HepG2 (cell line): Measurements from ENCODE around the gene CAPG. TPM values are rescaled to one million over a fixed set of nuclear protein-coding genes. Genes with fewer than 3 reads are reported as not detected.

Experiments
- ERF ChIP-seq: IDR thresholded peaks from 2 replicates; pipeline ENCODE4 v1.6.1; 2018; ENCODE audit warnings: missing biosample characterization, missing genetic modification reagents
- JDP2 ChIP-seq: sonication (generic); formaldehyde crosslinking; IDR thresholded peaks from 2 replicates; pipeline ENCODE4 v1.8.1; 2022; ENCODE audit warnings: missing genetic modification reagents, borderline replicate concordance
- LCORL ChIP-seq, 2 experiments: fragments of 450-650 bp in 1 of 2; sonication (generic) in 1 of 2; formaldehyde crosslinking in 1 of 2; IDR thresholded peaks; 2 replicates each; pipeline versions ENCODE4 v1.5.0 to v1.6.1; 2017 to 2020; ENCODE audit warnings: antibody characterized with exemption in 1 of 2, missing genetic modification reagents in 1 of 2
- RERE ChIP-seq: IDR thresholded peaks from 2 replicates; pipeline ENCODE4 v1.6.1; 2016; ENCODE audit warnings: low read depth, missing genetic modification reagents, missing compliant biosample characterization
- WIZ ChIP-seq: sonication (generic); formaldehyde crosslinking; IDR thresholded peaks from 2 replicates; pipeline ENCODE4 v1.5.1; 2020; ENCODE audit warnings: mild to moderate bottlenecking, missing genetic modification reagents
- ZBTB2 ChIP-seq: sonication (generic); formaldehyde crosslinking; IDR thresholded peaks from 2 replicates; pipeline ENCODE4 v1.8.0; 2022; ENCODE audit warnings: low read depth, missing genetic modification reagents
- ZBTB3 ChIP-seq: sonication (generic); formaldehyde crosslinking; IDR thresholded peaks from 2 replicates; pipeline ENCODE4 v1.4.0; 2020; ENCODE audit warnings: low read depth, mild to moderate bottlenecking, moderate library complexity, missing genetic modification reagents, borderline replicate concordance
- ZBTB43 ChIP-seq: sonication (generic); formaldehyde crosslinking; conservative IDR thresholded peaks from 2 replicates; pipeline ENCODE4 v1.4.0; 2020; ENCODE audit warnings: missing genetic modification reagents
- ZC3H4 ChIP-seq: sonication (generic); formaldehyde crosslinking; IDR thresholded peaks from 2 replicates; pipeline ENCODE4 v1.4.0; 2020; ENCODE audit warnings: missing genetic modification reagents, borderline replicate concordance
- ZNF326 ChIP-seq: sonication (generic); formaldehyde crosslinking; IDR thresholded peaks from 2 replicates; pipeline ENCODE4 v1.4.0; 2020; ENCODE audit warnings: missing genetic modification reagents, borderline replicate concordance
- ZNF781 ChIP-seq: sonication (generic); formaldehyde crosslinking; IDR thresholded peaks from 2 replicates; pipeline ENCODE4 v1.5.1; 2020; ENCODE audit warnings: borderline replicate concordance, mild to moderate bottlenecking, missing genetic modification reagents; ENCODE audit errors: not compliant biosample characterization
- ZNF83 ChIP-seq: sonication (generic); formaldehyde crosslinking; IDR thresholded peaks from 2 replicates; pipeline ENCODE4 v1.4.0; 2020; ENCODE audit warnings: missing genetic modification reagents, mild to moderate bottlenecking, borderline replicate concordance
- polyA plus RNA-seq, 8 experiments: library from polyadenylated mRNA; depleted of rRNA in 3 of 8; stranded (reverse) in 7 of 8; unstranded in 1 of 8; fragments of >200 nt; fragmentation: Illumina TruSeq in 4 of 8; extraction: Trizol in 4 of 8; gene quantifications; 2 replicates each; pipeline versions ENCODE4 v1.2.1 to v1.2.3, GENCODE V29; 2011 to 2016; ENCODE audit warnings: low read depth in 4 of 8, missing spikeins in 1 of 8, mixed read lengths in 1 of 8; ENCODE audit not compliant: insufficient read depth in 1 of 8
- total RNA-seq, 5 experiments: library from RNA; depleted of rRNA; stranded (reverse); fragments of >200 nt; fragmentation: Illumina TruSeq; extraction: Trizol; gene quantifications; 2 replicates each; pipeline ENCODE4 v1.2.3, GENCODE V29; 2016; ENCODE audit warnings: low read depth in 1 of 5
- TF ChIP-seq, protein P1 (sequence below): sonication (generic); formaldehyde crosslinking; IDR thresholded peaks from 2 replicates; pipeline ENCODE4 v1.5.1; 2020; ENCODE audit warnings: mild to moderate bottlenecking, missing genetic modification reagents
- TF ChIP-seq, protein P2 (sequence below): IDR thresholded peaks from 2 replicates; pipeline ENCODE4 v1.6.1; 2016; ENCODE audit warnings: low read depth, control low read depth

CAPG gene
- total and polyA plus RNA-seq, 2 of the 13 experiments (the other 11 are each of a cell fraction or from before 2014, with no cell fraction given), result 12.7 to 18.2 TPM

DNA sequence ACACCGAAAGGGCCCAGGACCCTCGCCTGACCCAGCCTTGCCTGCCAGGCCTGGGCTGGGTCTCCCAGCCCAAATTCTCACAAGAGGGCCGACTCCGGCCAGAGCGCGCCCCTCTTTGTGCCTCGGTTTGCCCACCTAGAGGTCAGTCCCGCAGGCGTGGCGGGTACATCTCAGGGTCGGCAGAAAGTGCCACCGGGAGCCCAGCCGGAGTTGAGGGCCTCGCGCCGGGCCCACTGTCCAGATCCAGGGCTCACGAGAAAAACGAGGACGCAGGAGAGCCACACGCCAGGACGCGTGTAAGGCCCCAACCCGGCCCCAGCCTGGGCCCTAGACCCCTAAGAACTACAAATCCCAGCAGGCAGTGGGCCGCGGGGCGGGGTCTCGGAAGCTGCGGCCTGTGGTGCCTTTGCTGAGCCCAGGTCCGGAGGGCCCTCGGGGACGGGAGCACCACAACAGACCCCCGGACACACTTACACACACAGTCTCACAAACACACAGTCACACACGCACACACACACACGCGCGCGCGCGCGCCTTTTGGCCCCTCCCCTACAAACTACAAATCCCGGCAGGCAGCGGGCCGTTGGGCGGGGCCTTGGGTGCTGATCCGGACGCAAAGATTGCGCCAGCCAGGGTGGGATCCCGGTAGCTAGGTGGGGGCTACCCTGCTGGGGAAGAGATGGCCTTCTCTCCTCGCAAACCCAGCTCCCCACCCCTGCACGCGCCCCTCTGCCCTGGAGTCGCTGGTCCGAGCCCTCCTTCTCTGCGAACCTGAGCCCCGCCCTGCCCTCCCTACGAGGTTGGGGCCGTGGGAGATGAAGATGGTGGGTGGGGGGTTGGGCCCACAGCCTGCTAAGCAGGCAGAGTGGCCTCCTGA is 8.2 kb upstream of the CAPG start, which contains the start of gene SH2D6 (continued):
- no peak for TF ChIP-seq RERE (CRISPR knock-in tag)
- TF ChIP-seq ZNF83 (CRISPR knock-in tag), result no peak
- no peak for TF ChIP-seq JDP2 (CRISPR knock-in tag)
- TF ChIP-seq ZNF326 (CRISPR knock-in tag), result no peak
- TF ChIP-seq ZNF781 (CRISPR knock-in tag), result peak; percentile 34
- TF ChIP-seq, protein P1, sequence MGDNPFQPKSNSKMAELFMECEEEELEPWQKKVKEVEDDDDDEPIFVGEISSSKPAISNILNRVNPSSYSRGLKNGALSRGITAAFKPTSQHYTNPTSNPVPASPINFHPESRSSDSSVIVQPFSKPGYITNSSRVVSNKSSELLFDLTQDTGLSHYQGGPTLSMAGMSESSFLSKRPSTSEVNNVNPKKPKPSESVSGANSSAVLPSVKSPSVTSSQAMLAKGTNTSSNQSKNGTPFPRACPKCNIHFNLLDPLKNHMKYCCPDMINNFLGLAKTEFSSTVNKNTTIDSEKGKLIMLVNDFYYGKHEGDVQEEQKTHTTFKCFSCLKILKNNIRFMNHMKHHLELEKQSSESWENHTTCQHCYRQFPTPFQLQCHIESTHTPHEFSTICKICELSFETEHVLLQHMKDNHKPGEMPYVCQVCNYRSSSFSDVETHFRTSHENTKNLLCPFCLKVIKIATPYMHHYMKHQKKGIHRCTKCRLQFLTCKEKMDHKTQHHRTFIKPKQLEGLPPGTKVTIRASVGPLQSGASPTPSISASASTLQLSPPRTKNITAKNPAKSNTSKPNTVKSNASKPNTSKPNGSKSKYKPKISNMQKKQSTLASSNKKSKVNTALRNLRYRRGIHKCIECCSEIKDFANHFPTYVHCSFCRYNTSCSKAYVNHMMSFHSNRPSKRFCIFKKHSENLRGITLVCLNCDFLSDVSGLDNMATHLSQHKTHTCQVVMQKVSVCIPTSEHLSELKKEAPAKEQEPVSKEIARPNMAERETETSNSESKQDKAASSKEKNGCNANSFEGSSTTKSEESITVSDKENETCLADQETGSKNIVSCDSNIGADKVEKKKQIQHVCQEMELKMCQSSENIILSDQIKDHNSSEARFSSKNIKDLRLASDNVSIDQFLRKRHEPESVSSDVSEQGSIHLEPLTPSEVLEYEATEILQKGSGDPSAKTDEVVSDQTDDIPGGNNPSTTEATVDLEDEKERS (CRISPR knock-in tag), result peak; percentile 82
- 0 out of 2 replicates have a peak, but pooled peaks have one; percentile 29 for TF ChIP-seq LCORL (IDR thresholded peaks at IDR 0.05)
- peak; percentile 64 for TF ChIP-seq LCORL (CRISPR knock-in tag; IDR thresholded peaks at IDR 0.05)
- no peak for TF ChIP-seq ZBTB2 (CRISPR knock-in tag)
- peak; percentile 99 for TF ChIP-seq ZBTB43 (CRISPR knock-in tag)
- TF ChIP-seq ZC3H4 (CRISPR knock-in tag), result no peak
- TF ChIP-seq, protein P2, sequence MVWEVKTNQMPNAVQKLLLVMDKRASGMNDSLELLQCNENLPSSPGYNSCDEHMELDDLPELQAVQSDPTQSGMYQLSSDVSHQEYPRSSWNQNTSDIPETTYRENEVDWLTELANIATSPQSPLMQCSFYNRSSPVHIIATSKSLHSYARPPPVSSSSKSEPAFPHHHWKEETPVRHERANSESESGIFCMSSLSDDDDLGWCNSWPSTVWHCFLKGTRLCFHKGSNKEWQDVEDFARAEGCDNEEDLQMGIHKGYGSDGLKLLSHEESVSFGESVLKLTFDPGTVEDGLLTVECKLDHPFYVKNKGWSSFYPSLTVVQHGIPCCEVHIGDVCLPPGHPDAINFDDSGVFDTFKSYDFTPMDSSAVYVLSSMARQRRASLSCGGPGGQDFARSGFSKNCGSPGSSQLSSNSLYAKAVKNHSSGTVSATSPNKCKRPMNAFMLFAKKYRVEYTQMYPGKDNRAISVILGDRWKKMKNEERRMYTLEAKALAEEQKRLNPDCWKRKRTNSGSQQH, result peak; percentile 22; the same call in 1 of the 2 replicates
- TF ChIP-seq ERF, result peak; percentile 85
- TF ChIP-seq WIZ, result no peak; the same call in 1 of the 2 replicates
- TF ChIP-seq ZBTB3, result peak; percentile 34; the same call in 1 of the 2 replicates
